GM12801 (cell line): ENCODE measurements around the gene SPATA1.

Source experiments
- TF ChIP-seq, protein P1 (sequence below): IDR thresholded peaks from one replicate; pipeline ENCODE4 v1.5.1; 2011; ENCODE audit warnings: control low read depth; ENCODE audit not compliant: insufficient read length; ENCODE audit errors: extremely low read depth

Gene SPATA1

DNA sequence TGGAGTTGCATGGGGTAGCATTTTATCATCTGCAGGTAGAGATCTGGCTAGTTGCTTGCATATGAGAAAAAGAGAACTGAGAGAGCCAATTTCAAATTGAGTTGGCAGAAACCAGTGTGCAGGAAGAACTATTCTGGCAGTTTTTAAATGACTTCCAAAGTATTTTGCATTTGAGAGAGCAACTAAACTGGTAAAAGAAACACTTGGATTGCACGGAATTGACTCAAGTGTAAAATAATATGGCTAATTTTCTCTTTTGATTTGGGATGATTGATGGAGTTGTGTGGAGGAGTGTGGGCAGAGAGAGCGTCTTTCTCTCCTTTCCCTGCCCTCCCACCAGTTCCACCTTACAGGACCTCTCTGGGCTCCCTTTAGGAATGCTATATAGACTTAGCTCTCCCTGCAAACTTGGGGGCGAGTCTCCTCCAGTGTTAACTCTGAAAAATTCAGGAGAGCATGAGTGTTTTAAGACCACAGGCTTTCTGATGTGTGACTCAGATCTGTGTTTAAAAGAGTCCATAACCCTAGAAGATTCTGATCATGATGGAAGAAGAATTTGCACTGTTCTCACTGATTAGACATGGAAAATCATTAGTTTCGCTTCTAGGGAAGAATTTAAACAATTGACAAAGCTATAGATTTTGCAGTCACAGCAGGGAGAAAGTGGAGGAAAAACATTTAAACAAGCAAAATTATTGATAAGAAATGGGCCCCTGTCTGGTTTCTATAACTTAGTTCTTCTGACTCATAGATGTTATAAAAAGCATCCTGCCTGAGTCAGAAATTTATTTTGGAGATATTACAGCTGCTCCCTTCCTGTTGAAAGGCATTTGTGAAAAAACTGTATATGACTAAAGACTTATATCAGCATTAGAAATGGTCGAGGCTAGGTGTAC is 92.9 kb downstream of the SPATA1 start:
- TF ChIP-seq, protein P1, sequence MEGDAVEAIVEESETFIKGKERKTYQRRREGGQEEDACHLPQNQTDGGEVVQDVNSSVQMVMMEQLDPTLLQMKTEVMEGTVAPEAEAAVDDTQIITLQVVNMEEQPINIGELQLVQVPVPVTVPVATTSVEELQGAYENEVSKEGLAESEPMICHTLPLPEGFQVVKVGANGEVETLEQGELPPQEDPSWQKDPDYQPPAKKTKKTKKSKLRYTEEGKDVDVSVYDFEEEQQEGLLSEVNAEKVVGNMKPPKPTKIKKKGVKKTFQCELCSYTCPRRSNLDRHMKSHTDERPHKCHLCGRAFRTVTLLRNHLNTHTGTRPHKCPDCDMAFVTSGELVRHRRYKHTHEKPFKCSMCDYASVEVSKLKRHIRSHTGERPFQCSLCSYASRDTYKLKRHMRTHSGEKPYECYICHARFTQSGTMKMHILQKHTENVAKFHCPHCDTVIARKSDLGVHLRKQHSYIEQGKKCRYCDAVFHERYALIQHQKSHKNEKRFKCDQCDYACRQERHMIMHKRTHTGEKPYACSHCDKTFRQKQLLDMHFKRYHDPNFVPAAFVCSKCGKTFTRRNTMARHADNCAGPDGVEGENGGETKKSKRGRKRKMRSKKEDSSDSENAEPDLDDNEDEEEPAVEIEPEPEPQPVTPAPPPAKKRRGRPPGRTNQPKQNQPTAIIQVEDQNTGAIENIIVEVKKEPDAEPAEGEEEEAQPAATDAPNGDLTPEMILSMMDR = no peak

DNA sequence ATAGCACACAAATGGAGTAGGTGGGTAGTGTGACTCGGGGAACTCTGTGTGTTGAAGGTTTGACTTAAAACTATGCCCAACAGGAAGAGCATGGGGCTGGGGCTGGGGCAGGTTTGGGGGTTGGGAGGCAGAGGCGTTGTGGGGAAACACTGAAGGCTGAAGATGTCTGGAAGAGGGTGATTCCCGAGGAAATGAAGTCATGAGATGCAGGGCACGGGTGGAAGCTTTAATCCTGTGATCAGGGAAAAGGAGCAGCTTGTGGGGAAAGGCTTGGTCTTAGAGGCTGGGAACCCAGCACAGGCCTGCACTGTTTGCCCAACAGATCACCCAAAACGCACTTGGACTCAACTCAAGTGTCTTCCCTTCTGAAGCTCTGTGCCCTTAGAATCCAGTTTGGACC is 94.6 kb downstream of the SPATA1 start:
- TF ChIP-seq, protein P1 = no peak

DNA sequence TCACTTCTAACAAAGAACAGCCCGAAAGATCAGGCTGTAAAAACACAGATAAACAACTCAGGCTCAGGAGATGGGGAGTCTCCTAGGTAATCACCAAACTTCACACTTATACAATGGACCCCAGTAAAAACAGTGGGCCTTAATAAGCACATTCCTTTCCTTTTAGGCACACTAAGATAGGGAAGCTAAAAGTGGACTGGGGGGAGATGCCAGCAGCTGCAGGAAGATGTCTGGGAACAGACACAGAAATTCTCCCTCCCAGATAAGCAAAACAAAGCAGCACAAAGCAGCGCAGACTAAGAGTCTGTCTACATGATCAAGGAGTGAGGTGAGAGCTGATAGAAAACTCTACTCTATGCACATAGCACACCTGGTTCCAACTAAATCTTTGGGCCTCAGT is 97.0 kb downstream of the SPATA1 start:
- TF ChIP-seq, protein P1 = no peak

DNA sequence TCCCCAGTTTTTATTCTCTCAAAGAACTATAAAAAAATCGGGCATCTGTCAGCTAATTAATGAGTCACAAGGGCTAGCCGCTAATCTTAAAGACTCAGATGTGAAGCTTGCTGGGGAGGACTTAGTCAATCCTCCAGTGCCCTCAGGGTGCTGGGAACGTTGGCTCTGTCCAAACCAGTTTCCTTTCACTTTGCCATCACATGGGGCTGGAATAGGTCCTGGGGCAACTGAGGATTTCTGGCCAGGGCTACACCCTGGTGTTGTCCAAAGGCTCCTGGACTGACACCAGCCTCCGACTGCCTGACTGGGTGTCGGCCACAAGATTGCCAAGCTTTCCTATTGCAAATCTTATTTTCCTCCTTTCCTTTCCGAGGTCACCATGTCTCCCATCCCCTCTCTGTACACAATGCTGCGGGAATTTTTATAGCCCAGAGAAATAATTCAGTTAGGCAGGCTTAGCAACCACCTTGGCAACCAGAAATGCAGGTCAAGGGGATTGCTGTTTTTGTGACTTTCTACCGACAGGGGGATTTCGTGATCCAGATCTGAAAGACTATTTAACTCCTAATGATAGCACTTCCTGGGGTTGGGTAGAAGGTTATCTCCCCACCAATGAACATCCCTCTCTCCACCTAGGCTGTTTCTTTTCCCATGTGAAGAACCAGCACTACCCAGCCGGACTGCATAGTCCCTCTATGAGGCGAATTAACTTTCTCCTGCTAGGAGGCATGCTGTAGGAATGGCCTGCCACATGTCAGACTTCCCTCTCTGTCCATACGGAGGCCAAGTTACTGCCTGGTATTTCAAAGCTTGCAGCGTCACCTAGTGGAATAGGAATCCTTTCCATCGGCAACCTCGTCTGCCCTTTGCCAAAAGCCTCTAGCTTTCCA is 98.0 kb downstream of the SPATA1 start:
- TF ChIP-seq, protein P1 = no peak

DNA sequence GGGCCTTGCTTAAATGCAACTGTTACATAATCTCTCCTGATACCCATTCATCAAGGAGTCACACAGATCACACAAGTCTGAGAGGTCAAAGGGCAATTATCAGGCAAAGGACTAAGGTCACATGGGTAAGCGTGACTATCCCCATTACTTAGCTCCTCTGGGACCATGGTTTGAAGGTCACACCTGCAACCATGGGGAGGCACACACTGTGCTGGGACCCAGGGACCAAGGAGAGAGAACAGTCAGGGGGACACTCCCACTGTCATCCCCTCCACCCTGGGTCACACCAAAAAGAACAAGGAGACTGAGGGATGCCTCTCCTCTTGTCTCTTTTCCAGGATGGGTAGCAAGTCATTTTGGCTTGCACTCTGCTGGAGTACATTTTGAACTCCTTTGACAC is 99.0 kb downstream of the SPATA1 start:
- TF ChIP-seq, protein P1 = no peak

DNA sequence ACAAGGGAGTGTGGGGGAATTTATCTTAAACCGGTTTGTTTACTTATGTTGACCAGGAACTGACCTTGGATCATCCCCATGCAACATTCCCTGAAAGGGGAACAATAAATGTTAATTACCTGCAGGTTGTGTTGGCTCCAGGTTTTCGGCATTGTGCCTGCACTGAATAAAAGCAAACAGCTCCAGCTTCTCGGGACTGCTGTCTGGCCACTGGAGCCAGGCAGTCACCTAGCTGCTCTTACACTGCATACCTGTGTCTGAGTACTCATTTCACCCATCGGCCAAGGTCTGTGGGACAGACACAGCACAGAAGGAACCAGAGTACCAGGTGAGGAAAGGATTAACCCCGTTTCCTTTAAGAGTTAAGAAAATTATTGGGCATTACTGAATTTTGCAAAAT is 100.8 kb downstream of the SPATA1 start:
- TF ChIP-seq, protein P1 = no peak

DNA sequence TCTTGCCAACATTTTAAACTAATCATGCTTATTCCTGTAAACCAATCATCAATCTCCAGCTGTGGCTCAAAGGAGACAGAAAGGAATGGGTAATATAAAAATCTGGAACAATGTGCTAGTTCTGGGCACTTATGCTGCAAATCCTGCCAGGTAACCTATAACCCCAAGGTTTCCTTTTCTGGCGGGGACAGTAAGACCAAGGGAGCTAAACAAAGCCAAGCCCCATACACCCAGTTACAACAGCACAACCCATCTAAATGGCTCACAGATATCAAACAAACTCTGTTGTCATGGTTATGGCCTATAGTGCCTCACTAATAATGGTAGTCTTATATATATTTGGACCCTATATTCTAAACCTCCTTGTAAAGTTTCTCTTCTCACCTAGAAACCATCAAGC is 104.9 kb downstream of the SPATA1 start:
- TF ChIP-seq, protein P1 = no peak
